Measurements from ENCODE around the gene KRTAP12-1.
"Not testable (repeated sequence)": the region's sequence is repeated elsewhere in the genome, so short reads cannot be mapped to it uniquely, and the experiment has no call there.

DNA sequence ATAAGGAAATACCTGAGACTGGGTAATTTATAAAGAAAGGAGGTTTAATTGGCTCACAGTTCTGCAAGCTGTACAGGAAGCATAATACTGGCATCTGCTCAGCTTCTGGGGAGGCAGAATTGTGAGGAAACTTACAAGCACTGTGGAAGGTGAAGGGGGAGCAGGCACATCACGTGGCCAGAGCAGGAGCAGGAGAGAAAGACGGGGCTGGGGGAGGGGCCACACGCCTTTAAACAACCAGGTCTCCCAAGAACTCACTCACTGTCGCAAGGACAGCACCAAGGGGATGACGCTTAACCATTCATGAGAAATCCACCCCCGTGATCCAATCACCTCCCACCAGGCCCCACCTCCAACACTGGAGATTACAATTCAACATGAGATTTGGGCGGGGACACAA lies 20.4 kb downstream of the KRTAP12-1 start:
- TF ChIP-seq, protein P1, sequence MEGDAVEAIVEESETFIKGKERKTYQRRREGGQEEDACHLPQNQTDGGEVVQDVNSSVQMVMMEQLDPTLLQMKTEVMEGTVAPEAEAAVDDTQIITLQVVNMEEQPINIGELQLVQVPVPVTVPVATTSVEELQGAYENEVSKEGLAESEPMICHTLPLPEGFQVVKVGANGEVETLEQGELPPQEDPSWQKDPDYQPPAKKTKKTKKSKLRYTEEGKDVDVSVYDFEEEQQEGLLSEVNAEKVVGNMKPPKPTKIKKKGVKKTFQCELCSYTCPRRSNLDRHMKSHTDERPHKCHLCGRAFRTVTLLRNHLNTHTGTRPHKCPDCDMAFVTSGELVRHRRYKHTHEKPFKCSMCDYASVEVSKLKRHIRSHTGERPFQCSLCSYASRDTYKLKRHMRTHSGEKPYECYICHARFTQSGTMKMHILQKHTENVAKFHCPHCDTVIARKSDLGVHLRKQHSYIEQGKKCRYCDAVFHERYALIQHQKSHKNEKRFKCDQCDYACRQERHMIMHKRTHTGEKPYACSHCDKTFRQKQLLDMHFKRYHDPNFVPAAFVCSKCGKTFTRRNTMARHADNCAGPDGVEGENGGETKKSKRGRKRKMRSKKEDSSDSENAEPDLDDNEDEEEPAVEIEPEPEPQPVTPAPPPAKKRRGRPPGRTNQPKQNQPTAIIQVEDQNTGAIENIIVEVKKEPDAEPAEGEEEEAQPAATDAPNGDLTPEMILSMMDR (IDR thresholded peaks at IDR 0.05), result not testable (repeated sequence)
- TF ChIP-seq POLR2A (IDR thresholded peaks at IDR 0.05), result not testable (repeated sequence)

Data from testis (tissue), 2 donors.